HG03460 (cell line): ENCODE results near the gene DNAJB12.
A peak's percentile ranks its signal among the peaks of the same experiment; 100 is the strongest.
"Not testable (repeated sequence)": the region's sequence is repeated elsewhere in the genome, so short reads cannot be mapped to it uniquely, and the experiment has no call there.

Experiments
- ATAC-seq: cut with Tn5 transposase; IDR thresholded peaks from one replicate; pipeline ENCODE4 v1.9.1; 2021; ENCODE audit not compliant: unreplicated experiment

DNAJB12 gene

DNA sequence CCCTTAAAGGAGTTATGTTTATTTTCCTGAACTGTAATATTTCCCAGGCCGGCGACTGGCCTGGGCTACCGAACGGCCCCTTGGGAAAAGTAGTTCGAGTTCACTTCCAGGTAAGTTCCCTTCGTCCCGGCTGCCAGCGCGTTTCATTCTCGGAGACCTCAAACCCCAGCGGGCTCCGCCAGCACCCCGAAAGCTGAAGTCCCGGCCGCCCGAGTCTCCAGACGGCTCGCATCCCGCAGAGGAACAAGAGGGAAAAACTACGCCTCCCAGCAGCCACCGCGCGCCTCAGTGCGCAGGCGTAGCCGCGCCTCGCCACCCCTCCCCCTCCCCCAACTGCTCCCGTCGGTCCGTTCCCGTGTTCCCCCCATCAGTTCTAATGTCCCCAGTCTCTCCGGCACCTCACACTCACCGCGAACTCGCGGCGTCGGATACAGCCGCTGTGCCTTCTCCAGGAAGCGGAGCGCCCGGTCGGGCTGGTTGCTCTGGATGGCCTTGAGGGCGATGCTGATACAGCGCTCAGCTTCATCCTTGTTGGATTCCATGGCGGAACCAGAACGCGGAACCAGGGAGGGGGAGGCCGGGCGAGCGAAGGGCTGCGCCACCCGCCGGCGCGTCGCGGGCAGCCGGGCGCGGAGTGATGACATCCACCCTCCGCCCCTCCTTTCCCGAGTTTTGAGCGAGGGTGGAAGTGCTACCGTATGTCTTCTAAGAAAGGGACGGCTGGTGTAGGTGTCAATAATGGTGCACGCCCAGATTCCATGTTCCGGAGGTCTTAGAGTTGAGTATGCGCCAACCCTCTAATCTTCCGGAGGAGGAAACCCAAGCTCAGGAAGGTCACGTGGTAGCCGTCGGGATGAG is at the start of gene DNAJB12:
Gene DNAJB12 (minus strand): TSS at position 564 of the 858 bp plus-strand sequence. CDS start 22 bp downstream, at position 542.
- peak; percentile 68 for ATAC-seq

GRCh38 chr10:72395581-72395980 is 40.9 kb upstream of the DNAJB12 start:
- ATAC-seq = not testable (repeated sequence)

- no peak for ATAC-seq
These were observed 37.9 kb upstream of the DNAJB12 start for GRCh38 chr10:72392571-72392970.

DNA sequence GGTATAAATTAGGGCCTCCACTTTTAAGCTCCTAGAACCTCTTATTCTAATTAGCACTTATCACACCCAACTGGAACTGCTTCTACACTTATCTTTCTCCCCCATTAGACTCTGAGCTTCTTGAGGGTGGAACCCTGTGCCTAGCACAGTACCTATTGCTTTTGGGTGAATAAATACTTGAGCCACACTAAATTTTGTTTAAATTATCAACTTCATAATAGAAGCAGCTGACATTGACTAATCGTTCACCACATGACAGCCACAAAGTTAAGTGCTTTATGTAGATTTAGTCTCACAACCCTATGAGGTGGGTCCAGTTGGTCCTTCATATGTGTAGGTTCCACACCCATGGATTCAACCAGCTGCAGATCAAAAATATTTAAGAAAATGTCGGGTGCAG is 36.0 kb upstream of the DNAJB12 start:
- no peak for ATAC-seq

DNA sequence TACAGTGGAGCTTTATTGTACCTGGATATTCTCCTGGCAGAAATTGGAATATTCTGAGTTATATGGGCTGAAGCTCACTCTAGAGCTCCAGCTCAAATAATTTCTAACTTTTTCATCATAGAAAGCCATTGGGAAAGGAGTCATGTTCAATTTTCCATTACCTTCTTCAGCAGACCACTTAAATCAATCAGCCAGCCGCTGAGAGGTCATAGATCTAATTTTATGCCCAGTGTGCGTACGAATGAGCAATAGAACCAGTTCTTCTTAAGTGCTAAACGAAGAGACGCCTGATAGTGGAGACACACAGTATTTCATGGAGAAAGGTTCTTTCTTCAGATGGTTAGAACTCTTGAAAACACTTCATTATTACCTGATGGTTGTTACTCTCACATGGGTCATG is 35.0 kb upstream of the DNAJB12 start:
- ATAC-seq = no peak

GRCh38 chr10:72389014-72389413 is 34.3 kb upstream of the DNAJB12 start:
- ATAC-seq = no peak

DNA sequence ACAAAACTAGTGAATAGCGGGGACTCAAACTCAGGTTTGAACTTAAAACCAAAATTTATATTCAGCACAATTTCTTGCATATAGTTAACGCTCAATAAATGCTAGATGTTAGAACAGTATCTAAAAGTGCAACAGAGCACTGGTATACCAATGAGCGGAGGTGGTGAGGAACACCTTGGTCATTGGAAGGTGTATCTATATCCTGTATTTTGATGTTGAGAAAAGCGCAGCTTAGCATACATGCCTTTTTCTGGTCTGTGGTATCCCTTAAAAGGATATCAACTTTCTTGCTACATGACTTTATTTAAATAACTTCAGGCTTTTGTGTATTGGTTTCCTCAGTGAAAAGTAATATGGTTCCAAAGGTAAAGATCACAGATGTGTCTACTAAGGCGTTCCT is 33.3 kb upstream of the DNAJB12 start:
- no peak for ATAC-seq

DNA sequence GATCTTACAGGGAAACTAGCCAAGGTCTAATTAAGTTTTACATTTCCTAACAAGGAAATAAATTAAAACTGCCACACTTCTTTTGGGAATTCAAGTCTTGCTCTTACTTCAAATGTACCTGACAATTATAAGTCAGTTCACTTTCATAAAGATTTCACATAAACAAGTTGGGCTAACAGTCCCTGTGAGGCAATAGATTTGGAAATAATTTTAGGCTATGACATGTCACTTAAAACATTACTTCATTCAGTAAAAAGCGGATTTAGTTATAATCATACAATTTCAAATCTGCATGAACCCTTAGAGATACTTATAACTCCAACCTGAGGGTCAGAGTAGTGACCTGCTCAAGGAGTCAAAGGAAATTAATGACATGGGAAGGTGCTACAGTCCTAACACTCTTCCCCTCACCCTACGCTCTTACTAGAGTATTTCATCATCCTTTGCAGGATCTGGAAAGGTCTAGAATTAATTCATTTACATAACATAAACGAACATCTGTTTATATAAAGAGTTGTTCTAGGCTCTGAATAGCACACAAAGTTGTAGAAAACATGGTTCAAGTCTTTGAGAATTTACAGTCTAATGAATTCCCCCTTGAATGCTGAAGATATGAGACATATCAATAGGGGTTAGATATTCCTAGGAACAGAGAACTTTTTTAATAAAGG is 32.3 kb upstream of the DNAJB12 start:
- no peak for ATAC-seq

GRCh38 chr10:72385724-72386123 is 31.0 kb upstream of the DNAJB12 start:
- ATAC-seq = no peak

- ATAC-seq = not testable (repeated sequence)
These were observed 30.3 kb upstream of the DNAJB12 start for GRCh38 chr10:72384982-72385381.

GRCh38 chr10:72379776-72380175 is 25.1 kb upstream of the DNAJB12 start:
- ATAC-seq = no peak

DNA sequence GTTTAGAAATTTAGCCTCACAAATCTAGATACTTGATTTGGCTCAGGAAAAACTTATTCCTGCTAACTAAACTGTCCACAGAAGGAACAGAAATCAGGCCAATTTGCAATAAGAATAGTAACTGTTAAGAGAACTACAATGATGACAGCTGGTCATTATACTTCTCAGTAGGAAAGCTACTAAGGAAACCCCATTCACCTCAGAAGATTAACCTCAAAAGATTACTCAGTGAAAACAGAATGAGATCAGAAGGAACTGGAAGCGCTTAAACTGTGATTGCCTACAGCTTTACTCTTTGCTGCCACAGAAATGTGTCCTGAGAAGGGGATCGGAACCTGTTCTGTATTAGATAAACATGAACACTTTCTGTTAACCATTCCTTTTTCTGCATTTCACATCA is 24.3 kb upstream of the DNAJB12 start:
- no peak for ATAC-seq

DNA sequence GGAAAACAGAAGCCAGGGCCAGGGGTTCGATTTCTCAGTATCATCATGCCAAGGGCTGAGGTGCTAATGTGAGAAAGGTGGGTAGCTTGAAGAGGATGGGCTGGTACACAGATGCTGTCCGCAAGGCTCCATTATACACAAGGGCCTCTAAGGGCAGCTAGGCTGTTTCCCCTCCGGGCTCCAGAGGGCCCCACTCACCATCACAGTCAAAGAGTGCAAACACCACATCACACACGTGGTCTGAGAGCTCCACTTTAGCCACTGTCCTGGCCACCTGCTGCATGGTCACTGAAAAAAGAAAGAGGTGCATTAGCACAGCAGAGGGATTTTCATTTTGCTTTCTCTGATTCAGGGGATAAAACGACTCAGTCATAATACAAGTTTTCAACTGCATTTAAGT is 20.9 kb upstream of the DNAJB12 start:
- ATAC-seq = no peak

GRCh38 chr10:72375173-72375572 is 20.5 kb upstream of the DNAJB12 start:
- no peak for ATAC-seq

DNA sequence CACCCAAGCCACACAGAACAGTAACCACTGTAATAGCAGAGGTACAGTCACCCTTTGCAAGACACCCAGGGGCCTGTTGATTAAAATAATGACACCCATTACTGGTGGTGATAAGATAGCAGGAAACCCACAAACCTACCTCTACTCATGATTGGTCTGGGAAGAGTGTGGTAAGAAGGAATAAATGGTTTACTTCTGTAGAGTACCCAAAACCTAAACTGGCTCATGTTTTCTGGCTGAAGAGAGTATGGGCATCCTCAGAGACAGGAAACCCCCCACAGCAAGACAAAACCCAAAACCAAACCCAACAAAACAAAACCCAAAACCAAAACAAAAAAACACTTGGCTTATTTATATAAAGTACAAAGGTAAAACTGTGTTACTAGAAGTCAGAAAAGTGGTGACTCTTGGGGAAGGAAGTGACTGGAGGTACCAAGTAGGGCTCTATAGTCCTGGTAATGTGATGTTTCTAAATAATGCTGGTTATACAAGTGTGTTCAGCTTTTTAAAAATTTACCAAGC is 15.5 kb upstream of the DNAJB12 start:
- peak; percentile 56 for ATAC-seq

DNA sequence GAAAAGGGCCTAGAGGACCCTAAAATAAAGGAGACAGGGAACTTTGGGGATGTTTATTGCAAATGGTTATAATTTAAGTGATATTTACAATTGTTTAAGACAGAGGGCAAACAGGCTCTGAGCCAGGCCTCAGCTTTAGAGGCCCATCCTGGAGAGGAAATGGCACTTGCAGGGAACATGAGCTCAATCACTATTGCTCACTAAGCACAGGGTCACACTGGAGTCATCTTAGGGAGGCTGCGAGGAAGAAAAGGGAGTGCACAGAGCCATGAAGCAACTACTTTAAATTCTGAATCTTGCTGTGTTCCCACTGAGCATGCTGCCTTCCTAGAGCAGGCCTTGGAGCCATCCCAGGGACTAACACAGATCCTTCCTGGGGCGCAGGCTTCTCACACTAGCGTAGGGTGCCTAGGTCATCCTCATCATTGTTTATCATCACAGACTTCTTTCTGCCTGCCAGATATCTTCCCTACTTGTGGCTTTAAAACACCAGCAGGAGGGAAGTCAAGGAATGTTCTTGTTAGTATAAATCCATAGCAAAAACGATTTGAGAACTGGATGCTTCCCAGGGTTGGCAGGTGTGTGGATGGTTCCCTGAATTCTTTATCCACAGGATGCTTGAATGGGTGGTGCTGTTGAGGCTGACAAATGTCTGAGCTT is 12.7 kb upstream of the DNAJB12 start:
- no peak for ATAC-seq

DNA sequence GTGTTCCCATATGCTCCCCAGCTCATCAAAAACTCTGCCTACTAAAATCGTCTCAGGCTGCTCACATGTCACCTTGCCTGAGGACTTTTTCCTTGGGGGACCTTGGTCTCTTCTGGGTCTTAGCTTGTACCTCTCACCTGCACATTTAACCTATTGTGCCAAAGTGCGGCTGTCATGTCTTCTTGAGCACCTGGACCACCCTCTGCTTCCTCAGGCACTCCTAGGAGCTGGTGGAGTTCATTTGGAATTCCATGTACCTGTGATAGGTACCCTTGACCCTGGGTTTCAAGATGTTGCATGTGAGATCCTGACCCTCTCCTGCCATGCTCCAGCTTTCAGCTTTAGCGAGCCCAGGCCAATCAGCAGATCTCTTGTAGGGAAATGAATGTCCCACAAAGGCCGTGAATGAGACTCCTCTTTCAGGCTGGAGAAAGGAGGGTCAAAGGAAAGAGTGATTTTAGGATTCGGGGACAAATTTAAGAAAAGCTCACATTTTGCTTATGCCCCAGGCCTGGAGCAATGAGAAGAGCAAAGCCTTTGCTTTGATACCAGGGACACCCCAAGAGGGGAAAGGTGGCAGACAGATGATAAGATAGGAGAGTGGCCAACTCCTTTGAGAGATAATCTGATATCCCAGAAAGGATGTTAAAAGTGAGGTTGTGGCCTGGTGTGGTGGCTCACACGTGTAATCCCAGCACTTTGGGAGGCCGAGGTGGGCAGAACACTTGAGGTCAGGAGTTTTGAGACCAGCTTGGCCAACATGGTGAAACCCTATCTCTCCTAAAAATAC is 10.6 kb upstream of the DNAJB12 start:
- no peak for ATAC-seq

- ATAC-seq = peak; percentile 94
These were observed 9.6 kb upstream of the DNAJB12 start for GRCh38 chr10:72364239-72364777.

GRCh38 chr10:72356987-72357386 is 2.3 kb upstream of the DNAJB12 start:
- ATAC-seq = no peak

- ATAC-seq = no peak
These were observed 1.4 kb upstream of the DNAJB12 start for GRCh38 chr10:72356115-72356514.

- ATAC-seq = no peak
These were observed 466 bp upstream of the DNAJB12 start for GRCh38 chr10:72355214-72355555.
